GM19328 (cell line): ENCODE data around the gene CACNA2D4.

Experiments
- ATAC-seq: cut with Tn5 transposase; IDR thresholded peaks from one replicate; pipeline ENCODE4 v1.9.1; 2021; ENCODE audit warnings: mild to moderate bottlenecking, moderate library complexity; ENCODE audit not compliant: unreplicated experiment

The CACNA2D4 gene

GRCh38 chr12:1920436-1920835 is 2.0 kb upstream of the CACNA2D4 start:
- no peak for ATAC-seq

GRCh38 chr12:1919763-1920162 is 1.3 kb upstream of the CACNA2D4 start:
- no peak for ATAC-seq

GRCh38 chr12:1919284-1919683 is 832 bp upstream of the CACNA2D4 start:
- no peak for ATAC-seq

- ATAC-seq: no peak
Measured at GRCh38 chr12:1918884-1919236, 408 bp upstream of the CACNA2D4 start.

GRCh38 chr12:1917172-1918070 is 1.0 kb downstream of the CACNA2D4 start:
- no peak for ATAC-seq

- ATAC-seq: no peak
Measured at GRCh38 chr12:1916371-1917171, 1.9 kb downstream of the CACNA2D4 start.

- no peak for ATAC-seq
Measured at GRCh38 chr12:1915082-1915968, 3.1 kb downstream of the CACNA2D4 start.

- ATAC-seq: no peak
Measured at GRCh38 chr12:1914114-1914911, 4.1 kb downstream of the CACNA2D4 start.

- no peak for ATAC-seq
Measured at GRCh38 chr12:1913377-1914113, 4.9 kb downstream of the CACNA2D4 start.

- no peak for ATAC-seq
Measured at GRCh38 chr12:1912580-1913376, 5.7 kb downstream of the CACNA2D4 start.

GRCh38 chr12:1911598-1912575 is 6.6 kb downstream of the CACNA2D4 start:
- ATAC-seq: no peak

- no peak for ATAC-seq
Measured at GRCh38 chr12:1910468-1910867, 8.0 kb downstream of the CACNA2D4 start.

- ATAC-seq: no peak
Measured at GRCh38 chr12:1908758-1909157, 9.7 kb downstream of the CACNA2D4 start.

- no peak for ATAC-seq
Measured at GRCh38 chr12:1907652-1908611, 10.5 kb downstream of the CACNA2D4 start.

- no peak for ATAC-seq
Measured at GRCh38 chr12:1906579-1906978, 11.9 kb downstream of the CACNA2D4 start.

GRCh38 chr12:1904875-1905274 is 13.6 kb downstream of the CACNA2D4 start:
- no peak for ATAC-seq
